Type B pancreatic cell (in vitro differentiated cells): ENCODE measurements around the gene UTP14A. TPM values are rescaled to one million over a fixed set of nuclear protein-coding genes. Genes with fewer than 3 reads are reported as not detected.

Experiments
- DNase-seq: peaks from one replicate; pipeline ENCODE4 v3.0.0; 2021; ENCODE audit warnings: mixed read lengths; ENCODE audit not compliant: unreplicated experiment; ENCODE audit errors: extremely low spot score
- H3K27ac Mint-ChIP-seq: 2 replicates; pipeline ENCODE4 v1.8.0; 2021; ENCODE audit warnings: mild to moderate bottlenecking, mixed read lengths
- H3K27me3 Mint-ChIP-seq: 2 replicates; pipeline ENCODE4 v1.8.0; 2021; ENCODE audit warnings: mixed read lengths
- H3K36me3 Mint-ChIP-seq: 2 replicates; pipeline ENCODE4 v1.8.0; 2021; ENCODE audit warnings: mixed read lengths
- H3K4me1 Mint-ChIP-seq: one replicate; pipeline ENCODE4 v1.8.0; 2021; ENCODE audit warnings: mixed read lengths; ENCODE audit not compliant: unreplicated experiment
- H3K4me3 Mint-ChIP-seq: 2 replicates; pipeline ENCODE4 v1.8.0; 2021; ENCODE audit warnings: mild to moderate bottlenecking, mixed read lengths
- H3K9me3 Mint-ChIP-seq: 2 replicates; pipeline ENCODE4 v1.8.0; 2021; ENCODE audit warnings: mixed read lengths
- total RNA-seq: library from RNA; stranded (reverse); gene quantifications from 2 replicates; pipeline ENCODE4 v1.2.1, GENCODE V29; 2021; ENCODE audit warnings: low replicate concordance
- TF ChIP-seq, protein P1 (sequence below): fragments of 200-600 bp; sonication (generic); conservative IDR thresholded peaks from 2 replicates; pipeline ENCODE4 v1.5.0; 2021; ENCODE audit warnings: antibody characterized with exemption, mild to moderate bottlenecking

UTP14A gene
- total RNA-seq, 1 donor from 2014 or later: 21.9 TPM

DNA sequence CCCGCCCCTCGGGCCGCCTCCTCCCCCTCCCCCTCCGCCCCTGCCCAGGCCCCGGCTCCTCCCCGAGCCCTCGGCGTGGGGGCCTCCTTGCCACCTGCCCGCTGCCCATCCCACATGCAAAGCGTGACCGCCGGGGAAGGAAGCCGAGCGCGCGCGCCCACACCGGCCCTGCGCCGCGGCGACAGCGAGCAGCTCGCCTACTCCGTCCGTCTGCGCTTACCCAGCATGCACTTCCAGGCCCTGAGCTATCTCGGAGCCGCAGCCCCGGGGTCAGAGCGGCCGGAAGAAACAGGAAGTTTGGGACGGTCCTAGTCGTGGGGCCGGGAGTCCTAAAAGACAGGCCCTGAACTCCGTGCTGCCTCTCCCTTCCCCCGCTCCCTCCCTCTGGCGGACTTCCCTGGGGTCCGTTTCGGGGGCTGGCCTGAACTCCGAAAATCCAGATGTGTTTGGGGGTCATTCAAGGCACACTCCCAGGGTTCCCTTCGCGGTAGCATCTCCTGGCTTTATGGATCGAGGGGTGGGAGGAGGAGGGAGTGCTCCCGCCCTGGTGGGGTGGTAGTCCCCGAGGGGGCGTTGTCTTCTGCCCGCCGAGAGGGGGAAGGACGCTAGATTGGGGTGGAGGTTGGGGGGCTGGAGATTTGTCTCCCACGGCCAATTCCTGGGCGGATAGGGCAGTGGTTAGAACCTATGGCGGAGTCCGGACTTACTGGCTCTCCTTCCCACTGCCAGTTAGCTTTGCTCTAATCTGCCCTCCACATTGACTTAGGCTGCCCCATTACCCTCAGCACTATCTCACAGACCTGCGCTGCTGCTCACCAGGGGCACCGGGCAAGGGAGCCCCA, 51.5 kb downstream of the UTP14A start:
- DNase-seq: peak; percentile 76
- Mint-ChIP-seq H3K9me3 (no peaks in the 10 kb centered on the region), H3K36me3 (no peaks in the 10 kb centered on the region), H3K27ac (no peak overlapping the region), H3K4me1 (peaks cover 11% of the 10 kb centered on the region), H3K4me3 (peak overlapping the region; percentile 74), H3K27me3 (peaks cover 20% of the 10 kb centered on the region)
- TF ChIP-seq, protein P1, sequence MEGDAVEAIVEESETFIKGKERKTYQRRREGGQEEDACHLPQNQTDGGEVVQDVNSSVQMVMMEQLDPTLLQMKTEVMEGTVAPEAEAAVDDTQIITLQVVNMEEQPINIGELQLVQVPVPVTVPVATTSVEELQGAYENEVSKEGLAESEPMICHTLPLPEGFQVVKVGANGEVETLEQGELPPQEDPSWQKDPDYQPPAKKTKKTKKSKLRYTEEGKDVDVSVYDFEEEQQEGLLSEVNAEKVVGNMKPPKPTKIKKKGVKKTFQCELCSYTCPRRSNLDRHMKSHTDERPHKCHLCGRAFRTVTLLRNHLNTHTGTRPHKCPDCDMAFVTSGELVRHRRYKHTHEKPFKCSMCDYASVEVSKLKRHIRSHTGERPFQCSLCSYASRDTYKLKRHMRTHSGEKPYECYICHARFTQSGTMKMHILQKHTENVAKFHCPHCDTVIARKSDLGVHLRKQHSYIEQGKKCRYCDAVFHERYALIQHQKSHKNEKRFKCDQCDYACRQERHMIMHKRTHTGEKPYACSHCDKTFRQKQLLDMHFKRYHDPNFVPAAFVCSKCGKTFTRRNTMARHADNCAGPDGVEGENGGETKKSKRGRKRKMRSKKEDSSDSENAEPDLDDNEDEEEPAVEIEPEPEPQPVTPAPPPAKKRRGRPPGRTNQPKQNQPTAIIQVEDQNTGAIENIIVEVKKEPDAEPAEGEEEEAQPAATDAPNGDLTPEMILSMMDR: no peak

DNA sequence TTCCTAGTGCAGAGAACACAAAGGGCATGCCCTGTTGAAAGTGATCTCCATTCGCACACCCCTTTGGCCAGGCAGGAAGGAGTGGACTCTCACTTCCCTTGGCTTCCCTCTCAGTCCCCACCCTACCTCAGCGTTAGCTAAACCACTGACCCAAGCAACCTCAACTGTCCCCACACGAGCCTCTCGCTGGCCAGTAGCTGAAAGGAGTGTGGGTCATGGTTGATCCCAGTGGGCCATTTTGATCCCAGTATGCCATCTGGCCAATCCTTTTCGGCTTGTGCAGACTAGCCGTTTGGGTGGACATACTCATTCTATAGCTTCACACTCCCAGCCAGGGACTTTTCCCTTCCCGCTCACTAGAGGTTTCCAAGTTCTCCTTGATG, 52.1 kb downstream of the UTP14A start:
- H3K27me3 Mint-ChIP-seq: peaks cover 16% of the 10 kb centered on the region
- DNase-seq: no peak
- TF ChIP-seq, protein P1: no peak
- H3K9me3 Mint-ChIP-seq: no peaks in the 10 kb centered on the region
- no peak overlapping the region for H3K27ac Mint-ChIP-seq
- H3K4me3 Mint-ChIP-seq: peak overlapping the region; percentile 67
- H3K4me1 Mint-ChIP-seq: peaks cover 11% of the 10 kb centered on the region
- H3K36me3 Mint-ChIP-seq: no peaks in the 10 kb centered on the region

DNA sequence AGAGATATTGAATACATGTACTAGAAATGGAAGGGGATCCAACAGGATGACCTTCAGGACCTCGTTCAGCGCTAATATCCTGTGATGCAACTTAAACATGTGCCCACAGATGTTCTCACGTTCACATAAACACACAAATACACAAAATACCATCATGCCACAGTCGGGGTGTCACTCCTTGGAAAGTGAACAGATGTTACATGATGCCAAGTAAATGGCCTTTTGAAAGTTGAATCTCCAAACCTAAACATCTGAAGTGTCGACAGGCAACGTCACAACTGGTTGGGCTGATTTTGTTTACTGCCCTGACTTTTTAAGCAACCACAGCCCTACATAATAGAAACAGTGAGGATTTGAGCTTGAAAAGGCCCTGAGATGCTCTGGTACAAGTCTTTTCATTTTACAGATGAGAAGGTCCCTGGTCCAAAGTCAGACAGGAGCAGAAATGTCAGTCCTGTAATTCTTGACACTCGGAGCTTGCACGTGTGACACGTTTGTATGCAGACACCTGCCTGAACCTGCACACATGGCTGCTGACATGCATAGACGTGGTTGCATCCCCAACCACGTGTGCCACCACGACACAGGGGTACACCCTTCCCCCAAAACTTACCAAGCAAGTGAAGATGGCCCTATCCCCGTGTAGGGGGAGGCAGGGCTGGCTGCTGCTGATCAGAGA, 53.0 kb downstream of the UTP14A start:
- Mint-ChIP-seq H3K27me3 (peaks cover 11% of the 10 kb centered on the region), H3K4me1 (peaks cover 11% of the 10 kb centered on the region), H3K4me3 (peak overlapping the region; percentile 27), H3K27ac (no peak overlapping the region), H3K9me3 (no peaks in the 10 kb centered on the region), H3K36me3 (no peaks in the 10 kb centered on the region)
- no peak for DNase-seq
- TF ChIP-seq, protein P1: no peak

DNA sequence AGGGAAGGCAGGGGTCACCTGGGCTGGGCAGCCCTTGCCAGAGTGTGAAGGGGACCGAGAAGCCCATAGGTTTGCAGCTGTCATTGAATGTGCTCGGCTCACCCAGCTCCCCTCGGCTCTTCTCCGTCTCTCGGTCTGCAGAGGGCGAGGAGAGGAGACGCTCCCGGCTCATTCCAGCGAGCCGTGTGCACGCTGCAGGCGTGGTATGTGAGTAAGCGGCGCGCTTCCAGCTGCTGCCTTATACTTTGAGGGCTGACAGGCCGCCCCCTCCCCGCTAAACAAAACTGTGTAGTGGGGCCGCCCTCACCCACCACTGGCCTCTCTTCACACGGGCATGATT, 53.5 kb downstream of the UTP14A start:
- H3K9me3 Mint-ChIP-seq: no peaks in the 10 kb centered on the region

DNA sequence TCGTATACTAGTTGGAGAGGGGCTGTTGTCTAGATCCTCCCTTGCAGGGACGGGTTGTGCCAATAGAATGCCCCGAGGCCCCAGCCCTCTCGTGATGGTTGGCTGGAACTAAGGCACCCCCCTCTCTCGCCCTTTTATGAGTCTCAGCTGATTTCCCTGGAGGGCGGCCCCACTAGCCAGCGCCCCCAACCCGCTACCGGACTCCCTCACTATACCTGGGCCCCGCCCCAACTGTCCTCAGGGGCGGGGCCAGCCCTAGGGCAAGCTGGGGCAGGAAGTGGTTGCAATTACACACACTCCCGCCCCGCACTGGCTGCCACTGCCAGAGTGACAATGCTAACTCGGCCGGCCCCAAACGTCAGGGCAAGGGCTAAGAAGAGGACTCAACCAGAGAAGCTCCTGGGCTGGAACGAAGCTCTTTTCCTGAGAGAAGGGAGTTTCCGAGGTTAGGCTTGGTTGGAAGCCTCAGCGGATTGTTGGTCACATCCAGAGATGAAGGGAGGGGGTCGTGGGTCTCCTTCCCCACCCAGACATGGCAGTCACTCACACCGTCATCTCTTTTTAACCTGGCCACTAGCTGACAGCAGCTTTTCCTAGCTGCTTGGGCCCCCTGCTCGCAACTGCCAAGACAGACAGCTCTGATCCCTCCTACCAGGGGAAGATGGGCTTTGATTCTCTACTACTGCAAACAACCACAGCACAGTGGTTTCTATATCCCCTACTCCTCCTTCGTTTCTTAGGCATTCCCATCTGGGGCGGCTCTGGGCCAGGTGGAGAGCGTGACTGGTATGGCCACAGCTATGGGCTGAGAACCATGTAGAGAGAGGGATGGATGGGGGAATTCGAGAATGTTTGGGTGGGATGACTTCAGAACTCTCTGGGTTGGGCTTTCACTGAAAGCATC, 55.5 kb downstream of the UTP14A start:
- H3K4me1 Mint-ChIP-seq: peaks cover 11% of the 10 kb centered on the region
- H3K4me3 Mint-ChIP-seq: peak overlapping the region; percentile 66
- DNase-seq: no peak
- H3K27me3 Mint-ChIP-seq: peaks cover under 1% of the 10 kb centered on the region
- peak overlapping the region; percentile 6 for H3K27ac Mint-ChIP-seq
- TF ChIP-seq, protein P1: no peak
- no peaks in the 10 kb centered on the region for H3K9me3 Mint-ChIP-seq
- no peaks in the 10 kb centered on the region for H3K36me3 Mint-ChIP-seq

More for the DNA sequence above, 53.5 kb downstream of the UTP14A start:
- H3K27ac Mint-ChIP-seq: no peak overlapping the region
- TF ChIP-seq, protein P1: no peak
- DNase-seq: no peak
- peaks cover 6% of the 10 kb centered on the region for H3K27me3 Mint-ChIP-seq
- H3K4me1 Mint-ChIP-seq: peaks cover 11% of the 10 kb centered on the region
- H3K4me3 Mint-ChIP-seq: peak overlapping the region; percentile 27
- H3K36me3 Mint-ChIP-seq: no peaks in the 10 kb centered on the region
